Esophagus (tissue), 2 donors: ENCODE data around the gene TMEM108. TPM values are rescaled to one million over a fixed set of nuclear protein-coding genes. Genes with fewer than 3 reads are reported as not detected.

Source experiments
- H3K27ac ChIP-seq, 2 donors: one replicate each; pipeline ENCODE4 v1.5.1; 2013; ENCODE audit warnings: low read depth in 2 of 2, mild to moderate bottlenecking in 2 of 2, inconsistent platforms in 1 of 2, low read length in 1 of 2, moderate library complexity in 1 of 2
- H3K27me3 ChIP-seq, 2 donors: one replicate each; pipeline ENCODE4 v1.6.1; 2013; ENCODE audit warnings: low read length in 2 of 2, control low read depth in 1 of 2, mild to moderate bottlenecking in 1 of 2; ENCODE audit not compliant: insufficient read depth in 2 of 2, control insufficient read depth in 1 of 2
- H3K36me3 ChIP-seq, 2 donors: one replicate each; pipeline ENCODE4 v1.6.1; 2013; ENCODE audit warnings: low read length in 1 of 2; ENCODE audit not compliant: control insufficient read depth in 2 of 2, insufficient read depth in 2 of 2
- H3K4me1 ChIP-seq, 2 donors: one replicate each; pipeline ENCODE4 v1.6.1; 2013; ENCODE audit warnings: low read length in 1 of 2; ENCODE audit not compliant: control insufficient read depth in 2 of 2, insufficient read depth in 2 of 2
- H3K4me3 ChIP-seq, 2 donors: one replicate each; pipeline ENCODE4 v1.5.1; 2013; ENCODE audit warnings: low read length in 2 of 2, mild to moderate bottlenecking in 2 of 2, low read depth in 1 of 2, moderate library complexity in 1 of 2
- H3K9me3 ChIP-seq, 2 donors: one replicate each; pipeline ENCODE4 v1.6.1; 2013; ENCODE audit warnings: mild to moderate bottlenecking in 2 of 2, low read depth in 1 of 2, low read length in 1 of 2, moderate library complexity in 1 of 2; ENCODE audit not compliant: control insufficient read depth in 2 of 2, insufficient read depth in 1 of 2
- WGBS, 2 donors: extraction: QIAGEN DNeasy Blood & Tissue Kit; methylation state at CpG; one replicate each; pipeline ENCODE4 v1.1.7; 2013; 5-methylcytosine and 5-hydroxymethylcytosine counted together
- polyA plus RNA-seq, 2 donors: library from polyadenylated mRNA; stranded (reverse); fragments of 200-250 nt; gene quantifications; one replicate each; pipeline ENCODE4 v1.2.3, GENCODE V29; 2013
- donor health status: healthy with polysubstance abuse.
- donor health status: Bipolar disorder and iron deficiency.

Gene TMEM108
- polyA plus RNA-seq, 2 donors: 0.41 to 2.7 TPM

DNA sequence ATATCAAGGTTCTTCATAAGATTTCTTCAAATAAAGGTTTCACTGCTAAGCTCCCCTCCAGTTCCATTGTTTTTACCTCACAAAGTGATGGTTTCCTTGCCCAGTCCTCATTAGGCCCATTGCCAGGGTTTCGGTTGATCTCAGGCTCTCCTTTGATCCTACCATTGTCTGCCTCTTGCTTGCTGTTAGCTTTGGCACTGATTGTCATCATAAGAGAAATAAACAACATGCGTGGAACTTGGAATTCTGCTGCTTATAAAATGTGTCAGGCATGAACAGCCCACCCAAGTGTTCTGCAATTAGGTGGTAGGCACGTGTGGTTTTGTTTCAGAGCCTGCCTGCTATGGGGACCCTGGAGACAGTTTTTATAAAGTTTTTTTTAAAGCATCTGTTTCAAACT, 254.1 kb downstream of the TMEM108 start:
- Histone ChIP-seq H3K4me3 (no peak overlapping the region), H3K27me3 (no peaks in the 10 kb centered on the region), H3K36me3 (no peaks in the 10 kb centered on the region), H3K9me3 (no peaks in the 10 kb centered on the region), H3K4me1 (peaks cover 0 to 3% of the 10 kb centered on the region in 2 donors), H3K27ac (no peak overlapping the region)
- WGBS, 2 donors: 26 to 38% methylated on average over 3 of the region's 3 CpGs

DNA sequence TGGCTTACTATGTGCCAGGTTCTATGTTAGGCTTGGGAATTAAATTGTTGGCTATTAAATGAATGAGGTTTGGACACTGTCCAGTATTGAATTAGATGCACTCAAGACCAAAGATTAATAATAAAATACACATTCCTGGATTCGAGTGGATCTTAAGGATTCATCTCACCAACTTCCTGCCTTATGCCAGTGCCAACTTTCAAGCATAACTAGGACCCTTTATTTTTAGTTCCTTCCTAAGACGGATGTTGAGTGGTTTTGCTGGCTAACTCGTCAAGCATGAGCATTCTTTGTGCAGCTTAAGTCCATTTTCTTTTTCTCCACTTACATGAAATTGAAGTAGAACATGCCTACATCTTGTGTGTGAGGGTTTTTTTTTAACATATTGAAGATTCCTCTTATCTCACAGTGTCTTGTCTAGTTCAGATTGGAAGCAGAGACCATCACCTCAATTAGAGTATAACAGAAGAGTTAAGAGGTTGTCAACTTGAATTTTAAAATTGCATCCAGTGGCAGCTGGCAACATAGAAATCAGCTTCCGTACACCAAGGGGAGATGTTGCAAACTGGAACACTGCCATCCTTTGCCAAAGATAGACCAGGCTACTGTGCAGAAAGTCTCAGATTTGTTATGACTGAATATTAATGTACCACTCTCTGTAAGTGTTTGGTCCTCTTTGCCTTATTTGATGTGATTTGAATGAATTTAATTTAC, 255.4 kb downstream of the TMEM108 start:
- no peaks in the 10 kb centered on the region for H3K9me3 ChIP-seq
- no peaks in the 10 kb centered on the region for H3K36me3 ChIP-seq
- peaks cover 0 to 3% of the 10 kb centered on the region in 2 donors for H3K4me1 ChIP-seq
- no peaks in the 10 kb centered on the region for H3K27me3 ChIP-seq
- H3K4me3 ChIP-seq: no peak overlapping the region
- H3K27ac ChIP-seq: no peak overlapping the region
- WGBS, 2 donors: 49 to 50% methylated on average over 4 of the region's 4 CpGs

DNA sequence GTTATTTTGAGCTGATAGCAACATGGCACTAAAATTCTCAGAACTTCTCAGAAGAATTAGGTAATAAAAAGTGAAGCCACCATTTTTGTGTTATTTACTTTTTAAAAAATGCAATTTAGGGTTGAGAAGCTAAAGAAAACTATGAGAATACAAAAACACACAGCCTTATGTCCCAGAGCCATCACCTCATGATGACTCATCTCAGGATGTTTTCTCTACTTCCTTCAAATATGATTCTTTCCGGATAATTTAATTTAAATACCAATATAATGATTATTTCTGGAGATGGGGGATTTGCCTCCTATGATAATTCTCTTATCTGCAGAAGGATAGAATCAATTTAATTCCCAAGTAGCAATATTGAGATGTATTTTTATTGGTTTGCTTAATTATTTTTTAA, 256.1 kb downstream of the TMEM108 start:
- Histone ChIP-seq H3K4me3 (no peak overlapping the region), H3K36me3 (no peaks in the 10 kb centered on the region), H3K4me1 (peaks cover 0 to 3% of the 10 kb centered on the region in 2 donors), H3K27me3 (no peaks in the 10 kb centered on the region), H3K9me3 (no peaks in the 10 kb centered on the region), H3K27ac (no peak overlapping the region)
- WGBS, 2 donors: 35 to 53% methylated on average over 1 of the region's 1 CpG

DNA sequence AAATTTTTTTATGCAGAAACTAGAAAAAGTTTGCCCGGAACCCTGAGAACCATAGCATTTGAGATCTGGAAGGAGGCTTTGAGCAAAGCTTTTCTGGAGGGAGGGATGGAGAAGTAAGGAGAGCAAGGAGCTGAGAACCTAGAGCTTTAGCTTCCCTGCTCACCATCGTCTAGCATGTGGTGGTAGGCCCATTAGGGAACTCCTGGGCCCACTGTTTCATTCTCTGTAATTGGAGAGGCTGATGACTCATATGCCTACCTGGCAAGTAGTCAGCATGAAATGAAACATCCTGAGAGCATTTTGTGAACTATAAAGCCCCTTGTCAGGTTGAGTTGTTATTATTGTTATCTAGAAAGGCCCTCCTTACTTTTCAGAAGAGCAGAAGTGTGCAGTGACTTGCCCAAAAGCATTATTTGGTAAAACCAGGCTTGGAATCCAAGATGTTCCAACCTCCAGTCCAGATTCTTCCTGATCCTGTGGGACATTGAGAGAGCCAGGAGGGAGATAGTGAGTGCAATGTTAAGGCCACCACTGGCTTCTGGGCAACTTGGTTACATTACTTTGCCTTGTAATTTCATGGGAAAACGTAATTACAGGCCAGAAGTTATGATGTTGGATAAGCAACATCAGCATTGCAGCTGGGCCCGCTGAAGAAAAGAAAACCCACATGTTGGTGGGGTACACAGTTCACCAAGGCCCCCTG, 257.2 kb downstream of the TMEM108 start:
- no peak overlapping the region for H3K27ac ChIP-seq
- H3K27me3 ChIP-seq: no peaks in the 10 kb centered on the region
- H3K36me3 ChIP-seq: no peaks in the 10 kb centered on the region
- peaks cover 0 to 3% of the 10 kb centered on the region in 2 donors for H3K4me1 ChIP-seq
- H3K9me3 ChIP-seq: no peaks in the 10 kb centered on the region
- WGBS, 2 donors: 69 to 71% methylated on average over 4 of the region's 4 CpGs
- no peak overlapping the region for H3K4me3 ChIP-seq

DNA sequence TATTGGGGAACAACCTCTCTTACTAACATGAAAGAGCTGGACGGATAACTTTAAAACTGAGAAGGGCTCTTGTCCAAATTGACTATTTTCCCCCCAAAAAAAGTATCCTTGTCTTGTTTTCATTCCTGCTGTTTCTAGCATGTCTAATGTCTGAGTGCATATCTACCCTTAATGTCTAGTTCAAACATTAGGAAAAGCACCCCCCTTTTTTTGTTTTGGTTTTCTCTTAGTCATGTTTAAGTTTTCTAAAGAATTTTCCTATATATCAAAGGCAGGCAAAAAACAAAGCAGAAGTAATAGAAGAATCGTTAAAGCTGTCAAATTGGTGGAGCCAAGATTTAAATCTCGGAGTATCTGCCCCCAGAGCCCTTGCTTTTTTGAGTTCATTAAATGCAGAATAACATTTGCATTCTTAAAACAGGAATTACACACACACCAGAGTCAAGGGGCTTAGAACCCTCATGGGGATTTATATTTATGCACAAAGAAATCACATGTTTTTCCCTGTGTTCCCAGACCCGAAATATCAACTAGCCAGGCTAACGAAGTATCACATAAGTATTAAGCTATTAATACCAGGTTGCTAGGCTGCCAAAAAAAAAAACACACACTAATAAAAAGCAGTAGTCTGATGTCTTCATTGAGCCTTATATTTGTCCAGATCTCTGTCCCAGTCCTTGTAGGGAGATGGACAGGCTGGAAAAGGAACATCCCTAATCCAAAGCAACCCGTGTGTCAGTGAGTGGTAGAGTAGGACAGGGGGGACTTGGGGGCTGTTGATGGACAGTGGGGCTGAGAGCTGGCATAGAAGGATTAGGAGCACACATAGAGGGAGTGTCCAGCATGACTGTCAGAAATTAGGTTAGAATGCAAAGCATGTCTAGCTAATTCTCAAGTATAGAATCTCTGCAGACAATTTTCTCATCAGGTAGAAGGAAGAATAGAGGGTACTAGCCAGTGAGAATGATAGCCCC, 258.0 kb downstream of the TMEM108 start:
- Histone ChIP-seq H3K4me1 (peaks cover 0 to 3% of the 10 kb centered on the region in 2 donors), H3K27me3 (no peaks in the 10 kb centered on the region)
- 63 to 66% methylated on average over 6 of the region's 6 CpGs for WGBS, 2 donors

DNA sequence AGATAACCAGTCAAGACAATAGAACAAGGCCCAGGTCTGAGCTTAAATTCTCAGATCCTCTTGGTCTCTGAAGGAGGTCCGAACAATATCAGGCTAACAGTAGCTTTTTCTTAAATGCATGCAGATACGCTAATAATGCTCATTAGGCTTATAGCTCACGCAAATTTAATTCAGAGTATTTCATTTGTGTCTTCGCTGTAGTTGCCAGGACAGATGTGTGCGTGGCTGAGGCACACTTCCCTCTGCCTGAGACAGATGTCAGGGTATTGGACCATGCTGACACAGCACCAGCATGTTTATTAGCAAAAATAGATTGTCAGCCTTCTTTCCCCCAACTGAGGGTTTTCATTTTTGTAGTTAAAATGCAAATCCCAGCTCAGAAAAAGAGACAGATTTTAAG, 258.8 kb downstream of the TMEM108 start:
- Histone ChIP-seq H3K4me3 (no peak overlapping the region), H3K9me3 (no peaks in the 10 kb centered on the region), H3K36me3 (no peaks in the 10 kb centered on the region), H3K4me1 (peaks cover 0 to 3% of the 10 kb centered on the region in 2 donors), H3K27ac (no peak overlapping the region), H3K27me3 (no peaks in the 10 kb centered on the region)
- 83 to 84% methylated on average over 5 of the region's 5 CpGs for WGBS, 2 donors

More for the DNA sequence above, 258.0 kb downstream of the TMEM108 start:
- no peaks in the 10 kb centered on the region for H3K9me3 ChIP-seq
- H3K4me3 ChIP-seq: no peak overlapping the region
- H3K36me3 ChIP-seq: no peaks in the 10 kb centered on the region
- H3K27ac ChIP-seq: no peak overlapping the region

DNA sequence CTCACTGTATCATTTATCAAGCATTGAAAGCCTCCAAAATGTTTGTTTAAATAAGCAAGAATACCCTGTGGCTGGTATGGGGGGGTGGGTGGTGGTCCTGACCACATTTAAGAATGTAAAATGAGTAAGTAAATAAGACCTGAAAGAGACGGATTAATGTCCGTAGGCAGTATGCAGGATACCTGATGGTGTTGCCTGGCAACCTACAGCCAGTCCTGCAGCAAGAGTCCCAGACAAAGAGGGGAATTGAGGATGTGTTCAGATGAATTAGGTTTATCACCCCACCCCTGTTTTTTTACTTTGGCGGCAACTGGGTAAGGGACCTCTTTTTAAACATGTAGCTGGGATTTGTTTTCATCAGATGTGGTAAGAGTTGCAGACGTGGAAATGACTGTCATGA, 261.9 kb downstream of the TMEM108 start:
- peaks cover 0 to 3% of the 10 kb centered on the region in 2 donors for H3K4me1 ChIP-seq
- H3K36me3 ChIP-seq: no peaks in the 10 kb centered on the region
- H3K27me3 ChIP-seq: no peaks in the 10 kb centered on the region
- H3K27ac ChIP-seq: no peak overlapping the region
- no peak overlapping the region for H3K4me3 ChIP-seq
- WGBS, 2 donors: 57 to 65% methylated on average over 4 of the region's 4 CpGs
- H3K9me3 ChIP-seq: no peaks in the 10 kb centered on the region

DNA sequence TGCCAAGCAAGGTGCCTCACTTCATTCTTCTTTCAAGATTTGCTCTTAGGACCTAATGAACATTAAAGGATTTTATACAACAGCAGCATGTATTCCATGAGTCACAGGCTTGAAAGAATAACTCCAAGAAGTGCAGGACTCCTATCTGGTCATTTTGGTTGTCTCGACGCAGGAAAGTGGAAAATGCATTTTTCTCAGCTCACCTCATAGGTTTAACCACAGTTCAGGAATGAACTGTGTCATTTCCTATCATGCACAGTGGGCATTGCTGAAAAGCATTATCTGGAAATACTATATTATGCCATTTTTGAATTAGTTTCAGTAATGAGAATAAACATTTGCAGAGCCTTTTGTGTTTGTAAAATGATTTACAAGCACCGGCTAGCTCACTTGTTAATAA, 263.0 kb downstream of the TMEM108 start:
- H3K4me1 ChIP-seq: no peaks in the 10 kb centered on the region
- no peak overlapping the region for H3K4me3 ChIP-seq
- H3K36me3 ChIP-seq: no peaks in the 10 kb centered on the region
- no peaks in the 10 kb centered on the region for H3K27me3 ChIP-seq
- H3K9me3 ChIP-seq: no peaks in the 10 kb centered on the region
- H3K27ac ChIP-seq: no peak overlapping the region
- WGBS, 2 donors: 66 to 72% methylated on average over 3 of the region's 3 CpGs

DNA sequence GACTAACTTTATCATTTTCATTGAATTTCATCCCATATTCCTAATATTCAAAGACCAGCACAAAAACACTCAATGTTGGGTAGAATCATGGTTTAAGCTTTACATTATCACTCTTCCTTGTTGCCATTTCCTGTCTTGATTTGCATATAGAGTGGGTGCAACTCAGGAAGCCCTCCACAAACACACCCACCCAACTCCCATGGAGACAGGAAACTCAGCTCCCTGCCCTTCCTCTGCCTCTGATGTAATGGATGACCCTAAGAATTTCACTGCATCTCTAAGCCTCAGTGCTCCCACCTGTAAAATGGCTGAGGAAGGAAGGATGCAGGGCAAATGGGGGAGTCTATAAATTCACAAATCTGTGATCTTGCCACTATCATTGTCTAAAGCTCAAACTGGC, 263.5 kb downstream of the TMEM108 start:
- no peak overlapping the region for H3K4me3 ChIP-seq

More for the DNA sequence above, 263.5 kb downstream of the TMEM108 start:
- H3K27me3 ChIP-seq: no peaks in the 10 kb centered on the region
- no peak overlapping the region for H3K27ac ChIP-seq
- no peaks in the 10 kb centered on the region for H3K36me3 ChIP-seq
- no peaks in the 10 kb centered on the region for H3K4me1 ChIP-seq
- H3K9me3 ChIP-seq: no peaks in the 10 kb centered on the region
